Measurements from ENCODE around the gene GDF10.
A peak's percentile ranks its signal among the peaks of the same experiment; 100 is the strongest.

The GDF10 gene

GRCh38 chr10:47335906-47336305 is 35.9 kb downstream of the GDF10 start:
- DNase-seq, result no peak

GRCh38 chr10:47336387-47337134 is 36.6 kb downstream of the GDF10 start:
- DNase-seq, result no peak

- DNase-seq, result no peak
Measured at GRCh38 chr10:47337310-47337709, 37.3 kb downstream of the GDF10 start.

GRCh38 chr10:47339186-47339735 is 39.3 kb downstream of the GDF10 start:
- no peak for DNase-seq

GRCh38 chr10:47339759-47340607 is 40.0 kb downstream of the GDF10 start:
- no peak for DNase-seq

GRCh38 chr10:47340608-47341170 is 40.7 kb downstream of the GDF10 start:
- DNase-seq, result peak; percentile 28 to 68 (median 43)

- DNase-seq, result no peak
Measured at GRCh38 chr10:47344996-47345870, 45.2 kb downstream of the GDF10 start.

GRCh38 chr10:47346581-47347302 is 46.7 kb downstream of the GDF10 start:
- DNase-seq, result no peak

- DNase-seq, result no peak
Measured at GRCh38 chr10:47347303-47347675, 47.3 kb downstream of the GDF10 start.

GRCh38 chr10:47348138-47348651 is 48.2 kb downstream of the GDF10 start, which contains the start of gene RBP3:
TSS of gene RBP3 (plus strand) at chr10:47348363. CDS start at chr10:47348485, 122 bp downstream.
- no peak for DNase-seq

GRCh38 chr10:47348661-47349470 is 48.9 kb downstream of the GDF10 start:
- DNase-seq, result no peak

GRCh38 chr10:47349516-47349915 is 49.5 kb downstream of the GDF10 start:
- no peak for DNase-seq

- no peak for DNase-seq
Measured at GRCh38 chr10:47349941-47350371, 50.0 kb downstream of the GDF10 start.

- no peak for DNase-seq
Measured at GRCh38 chr10:47350671-47351640, 51.0 kb downstream of the GDF10 start.

- DNase-seq, result no peak
Measured at GRCh38 chr10:47351899-47352815, 52.2 kb downstream of the GDF10 start.

GRCh38 chr10:47353351-47353750 is 53.4 kb downstream of the GDF10 start:
- no peak for DNase-seq

GRCh38 chr10:47354165-47354564 is 54.2 kb downstream of the GDF10 start:
- DNase-seq, result no peak

- DNase-seq, result no peak
Measured at GRCh38 chr10:47354900-47355299, 54.9 kb downstream of the GDF10 start.

All from T-helper 1 cell (primary cell).